HL-60 (cell line): Measurements from ENCODE around the gene RASAL1.

Experiments
- DNase-seq, 2 experiments: peaks; one replicate each; pipeline ENCODE4 v3.0.0-alpha.2; 2010 to 2020; ENCODE audit warnings: low read depth in 1 of 2, low spot score in 1 of 2
- H3K27ac ChIP-seq: fragments of 250-450 bp; sonication (Bioruptor Pico); replicated peaks from 2 replicates; pipeline ENCODE4 v1.5.1; 2020; ENCODE audit warnings: mild to moderate bottlenecking, moderate library complexity
- H3K27me3 ChIP-seq: fragments of 250-450 bp; sonication (Bioruptor Pico); 2 replicates; pipeline ENCODE4 v1.5.1; 2021; ENCODE audit warnings: mild to moderate bottlenecking, moderate library complexity; ENCODE audit not compliant: insufficient read depth, poor library complexity, severe bottlenecking
- H3K4me3 ChIP-seq: replicated peaks from 2 replicates; pipeline ENCODE4 v1.5.1; 2011; ENCODE audit warnings: mild to moderate bottlenecking, control low read depth, low read length; ENCODE audit not compliant: insufficient read depth
- GABPA ChIP-seq: IDR thresholded peaks from 2 replicates; pipeline ENCODE4 v1.6.1; 2012; ENCODE audit warnings: low read depth
- POLR2AphosphoS5 ChIP-seq: IDR thresholded peaks from 2 replicates; pipeline ENCODE4 v1.6.1; 2012; ENCODE audit warnings: low read depth
- SPI1 ChIP-seq: IDR thresholded peaks from 2 replicates; pipeline ENCODE4 v1.6.1; 2012; ENCODE audit warnings: low read depth, mild to moderate bottlenecking, borderline replicate concordance
- TF ChIP-seq, protein P1 (sequence below): IDR thresholded peaks from one replicate; pipeline ENCODE4 v1.5.1; 2011; ENCODE audit warnings: low read length, control low read depth, inconsistent platforms; ENCODE audit not compliant: insufficient read depth
- TF ChIP-seq, protein P2 (sequence below): IDR thresholded peaks from 2 replicates; pipeline ENCODE4 v1.6.1; 2012; ENCODE audit warnings: low read depth; ENCODE audit not compliant: insufficient replicate concordance

The RASAL1 gene

DNA sequence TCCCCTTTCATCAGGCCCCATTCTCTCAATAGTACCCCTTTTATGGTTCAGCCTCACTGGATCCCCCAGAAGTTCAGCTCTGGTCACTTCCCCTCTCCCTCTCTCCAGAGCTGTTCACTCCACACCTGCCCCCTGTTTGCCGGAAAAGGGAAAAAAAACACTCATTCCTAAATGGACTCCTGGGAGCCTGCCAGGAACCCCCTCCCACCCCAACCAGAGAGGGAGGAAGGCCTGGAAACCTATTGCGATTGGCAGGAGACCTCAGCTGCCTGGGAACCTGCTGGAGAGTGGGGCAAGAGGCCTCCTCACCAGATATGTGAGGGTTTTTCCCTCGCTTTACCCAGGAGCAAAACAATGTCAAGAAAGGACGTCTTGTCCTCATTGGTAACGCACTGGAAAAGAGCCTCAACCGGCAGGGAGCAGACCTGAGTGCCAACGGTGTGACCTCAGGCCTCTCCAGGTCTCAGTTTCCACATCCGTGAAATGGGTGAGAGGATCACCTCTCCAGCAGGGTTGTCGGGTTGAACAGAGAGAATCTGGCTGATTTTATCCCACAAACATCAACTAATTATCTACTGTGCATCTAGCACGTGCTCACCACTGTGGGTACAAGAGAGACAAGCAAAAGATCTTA is 74.4 kb downstream of the RASAL1 start:
- Histone ChIP-seq H3K4me3 (no peak overlapping the region), H3K27me3 (peaks cover 8% of the 10 kb centered on the region), H3K27ac (no peak overlapping the region)
- TF ChIP-seq, protein P1, sequence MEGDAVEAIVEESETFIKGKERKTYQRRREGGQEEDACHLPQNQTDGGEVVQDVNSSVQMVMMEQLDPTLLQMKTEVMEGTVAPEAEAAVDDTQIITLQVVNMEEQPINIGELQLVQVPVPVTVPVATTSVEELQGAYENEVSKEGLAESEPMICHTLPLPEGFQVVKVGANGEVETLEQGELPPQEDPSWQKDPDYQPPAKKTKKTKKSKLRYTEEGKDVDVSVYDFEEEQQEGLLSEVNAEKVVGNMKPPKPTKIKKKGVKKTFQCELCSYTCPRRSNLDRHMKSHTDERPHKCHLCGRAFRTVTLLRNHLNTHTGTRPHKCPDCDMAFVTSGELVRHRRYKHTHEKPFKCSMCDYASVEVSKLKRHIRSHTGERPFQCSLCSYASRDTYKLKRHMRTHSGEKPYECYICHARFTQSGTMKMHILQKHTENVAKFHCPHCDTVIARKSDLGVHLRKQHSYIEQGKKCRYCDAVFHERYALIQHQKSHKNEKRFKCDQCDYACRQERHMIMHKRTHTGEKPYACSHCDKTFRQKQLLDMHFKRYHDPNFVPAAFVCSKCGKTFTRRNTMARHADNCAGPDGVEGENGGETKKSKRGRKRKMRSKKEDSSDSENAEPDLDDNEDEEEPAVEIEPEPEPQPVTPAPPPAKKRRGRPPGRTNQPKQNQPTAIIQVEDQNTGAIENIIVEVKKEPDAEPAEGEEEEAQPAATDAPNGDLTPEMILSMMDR = no peak
- TF ChIP-seq GABPA (no peak), POLR2AphosphoS5 (no peak), SPI1 (no peak)
- TF ChIP-seq, protein P2, sequence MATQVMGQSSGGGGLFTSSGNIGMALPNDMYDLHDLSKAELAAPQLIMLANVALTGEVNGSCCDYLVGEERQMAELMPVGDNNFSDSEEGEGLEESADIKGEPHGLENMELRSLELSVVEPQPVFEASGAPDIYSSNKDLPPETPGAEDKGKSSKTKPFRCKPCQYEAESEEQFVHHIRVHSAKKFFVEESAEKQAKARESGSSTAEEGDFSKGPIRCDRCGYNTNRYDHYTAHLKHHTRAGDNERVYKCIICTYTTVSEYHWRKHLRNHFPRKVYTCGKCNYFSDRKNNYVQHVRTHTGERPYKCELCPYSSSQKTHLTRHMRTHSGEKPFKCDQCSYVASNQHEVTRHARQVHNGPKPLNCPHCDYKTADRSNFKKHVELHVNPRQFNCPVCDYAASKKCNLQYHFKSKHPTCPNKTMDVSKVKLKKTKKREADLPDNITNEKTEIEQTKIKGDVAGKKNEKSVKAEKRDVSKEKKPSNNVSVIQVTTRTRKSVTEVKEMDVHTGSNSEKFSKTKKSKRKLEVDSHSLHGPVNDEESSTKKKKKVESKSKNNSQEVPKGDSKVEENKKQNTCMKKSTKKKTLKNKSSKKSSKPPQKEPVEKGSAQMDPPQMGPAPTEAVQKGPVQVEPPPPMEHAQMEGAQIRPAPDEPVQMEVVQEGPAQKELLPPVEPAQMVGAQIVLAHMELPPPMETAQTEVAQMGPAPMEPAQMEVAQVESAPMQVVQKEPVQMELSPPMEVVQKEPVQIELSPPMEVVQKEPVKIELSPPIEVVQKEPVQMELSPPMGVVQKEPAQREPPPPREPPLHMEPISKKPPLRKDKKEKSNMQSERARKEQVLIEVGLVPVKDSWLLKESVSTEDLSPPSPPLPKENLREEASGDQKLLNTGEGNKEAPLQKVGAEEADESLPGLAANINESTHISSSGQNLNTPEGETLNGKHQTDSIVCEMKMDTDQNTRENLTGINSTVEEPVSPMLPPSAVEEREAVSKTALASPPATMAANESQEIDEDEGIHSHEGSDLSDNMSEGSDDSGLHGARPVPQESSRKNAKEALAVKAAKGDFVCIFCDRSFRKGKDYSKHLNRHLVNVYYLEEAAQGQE = no peak
- no peak for DNase-seq

DNA sequence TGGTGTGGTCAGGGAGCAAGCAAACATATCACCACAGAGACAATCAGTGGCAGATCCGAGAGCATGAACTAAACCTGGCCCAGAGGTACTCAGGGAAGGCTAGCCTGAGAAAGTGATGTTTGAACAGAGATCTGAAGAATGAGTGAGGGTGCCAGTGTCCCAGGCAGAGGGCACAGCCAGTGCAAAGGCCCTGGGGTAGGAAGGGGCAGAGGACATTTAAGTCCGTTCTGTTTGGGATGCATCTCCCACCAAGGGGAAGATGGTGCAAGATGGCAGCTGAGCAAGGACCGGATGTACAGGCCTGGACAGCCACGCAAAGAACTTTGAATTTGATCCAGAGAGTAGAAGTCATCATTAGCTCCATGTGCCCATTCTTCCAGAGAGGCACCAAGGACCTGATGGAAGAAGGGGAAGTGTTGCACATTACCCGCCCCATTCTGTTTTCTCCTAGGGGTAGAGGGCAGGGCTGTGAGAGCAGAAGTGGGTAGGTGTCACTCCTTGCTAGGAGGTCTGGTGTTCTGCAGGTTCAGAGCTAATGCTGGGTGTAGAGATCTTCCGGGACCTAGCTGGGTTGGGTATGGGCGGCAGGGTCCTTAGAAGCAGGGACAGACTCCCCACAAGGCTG is 75.1 kb downstream of the RASAL1 start:
- Histone ChIP-seq H3K4me3 (no peak overlapping the region), H3K27me3 (peaks cover 16% of the 10 kb centered on the region), H3K27ac (no peak overlapping the region)
- no peak for DNase-seq
- TF ChIP-seq, protein P2 = no peak
- no peak for TF ChIP-seq GABPA
- TF ChIP-seq, protein P1 = no peak
- no peak for TF ChIP-seq POLR2AphosphoS5
- no peak for TF ChIP-seq SPI1

DNA sequence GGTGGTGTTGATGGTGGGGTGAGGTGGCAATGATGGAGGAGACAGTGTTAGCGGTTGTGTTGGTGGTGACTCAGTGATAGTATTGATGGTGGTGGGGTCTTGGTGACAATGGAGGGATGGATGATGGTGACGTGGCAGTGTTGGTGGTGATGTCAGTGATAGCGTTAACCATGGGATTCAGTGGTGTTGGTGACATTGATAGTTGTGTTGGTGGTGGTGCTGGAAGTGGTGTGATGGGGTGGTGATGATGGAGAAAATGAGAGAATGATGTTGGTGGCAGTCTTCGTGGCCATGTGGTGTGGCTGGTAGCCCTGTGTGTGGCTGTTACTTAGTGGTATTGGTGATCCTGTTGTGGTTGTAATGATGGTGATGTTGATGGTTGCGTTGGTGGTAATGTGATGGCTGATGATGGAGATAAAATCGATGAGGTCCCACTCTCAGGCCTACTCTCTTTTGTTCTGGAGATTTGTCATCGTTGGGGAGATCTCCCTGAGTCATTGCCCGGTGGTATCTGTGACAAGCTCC is 76.4 kb downstream of the RASAL1 start:
- H3K4me3 ChIP-seq = no peak overlapping the region
- H3K27ac ChIP-seq = no peak overlapping the region
- peaks cover 19% of the 10 kb centered on the region for H3K27me3 ChIP-seq
- TF ChIP-seq, protein P1 = no peak
- TF ChIP-seq GABPA = no peak
- TF ChIP-seq, protein P2 = no peak
- no peak for TF ChIP-seq POLR2AphosphoS5
- no peak for TF ChIP-seq SPI1
- DNase-seq = no peak
